HG02981 (cell line): ENCODE measurements around the gene TUBB6.
A peak's percentile ranks its signal among the peaks of the same experiment; 100 is the strongest.

Experiments
- ATAC-seq: cut with Tn5 transposase; IDR thresholded peaks from one replicate; pipeline ENCODE4 v1.9.1; 2021; ENCODE audit warnings: mild to moderate bottlenecking, moderate library complexity; ENCODE audit not compliant: unreplicated experiment

The TUBB6 gene

DNA sequence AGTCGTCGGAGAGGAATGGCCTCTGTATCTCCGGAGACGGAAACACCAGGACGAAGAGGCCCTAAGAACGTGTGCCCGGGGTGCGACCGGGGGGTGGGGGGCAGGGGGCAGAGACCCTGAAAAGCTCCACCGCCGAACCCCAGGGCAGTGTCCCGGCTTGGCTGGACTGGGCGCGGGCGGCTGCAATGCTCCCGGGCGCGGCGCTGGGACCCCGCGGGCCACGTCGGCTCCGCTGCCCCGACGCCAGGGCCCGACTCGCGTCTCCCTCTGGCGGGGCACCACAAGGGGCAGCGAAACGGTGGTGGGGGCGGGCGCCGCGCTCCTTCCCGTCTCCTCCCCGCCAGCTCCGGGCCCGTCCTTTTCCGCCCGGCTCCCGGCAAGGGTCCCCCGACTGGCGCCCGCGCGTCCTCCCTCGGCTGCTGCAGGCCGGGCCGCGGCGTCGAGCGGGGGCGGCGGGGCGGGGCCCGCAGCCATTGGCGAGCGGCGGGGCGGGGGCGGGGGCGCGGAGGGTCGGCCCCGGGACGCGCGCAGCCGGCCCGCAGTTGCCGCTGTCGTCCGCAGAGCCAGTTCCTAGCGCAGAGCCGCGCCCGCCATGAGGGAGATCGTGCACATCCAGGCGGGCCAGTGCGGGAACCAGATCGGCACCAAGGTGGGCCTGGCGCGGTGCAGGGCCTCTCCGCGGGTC, at the start of gene TUBB6:
Gene TUBB6, plus strand, starts transcription at position 541 of the 685 bp plus-strand sequence. Its CDS starts 52 bp downstream, at position 593.
- peak; percentile 47 for ATAC-seq

DNA sequence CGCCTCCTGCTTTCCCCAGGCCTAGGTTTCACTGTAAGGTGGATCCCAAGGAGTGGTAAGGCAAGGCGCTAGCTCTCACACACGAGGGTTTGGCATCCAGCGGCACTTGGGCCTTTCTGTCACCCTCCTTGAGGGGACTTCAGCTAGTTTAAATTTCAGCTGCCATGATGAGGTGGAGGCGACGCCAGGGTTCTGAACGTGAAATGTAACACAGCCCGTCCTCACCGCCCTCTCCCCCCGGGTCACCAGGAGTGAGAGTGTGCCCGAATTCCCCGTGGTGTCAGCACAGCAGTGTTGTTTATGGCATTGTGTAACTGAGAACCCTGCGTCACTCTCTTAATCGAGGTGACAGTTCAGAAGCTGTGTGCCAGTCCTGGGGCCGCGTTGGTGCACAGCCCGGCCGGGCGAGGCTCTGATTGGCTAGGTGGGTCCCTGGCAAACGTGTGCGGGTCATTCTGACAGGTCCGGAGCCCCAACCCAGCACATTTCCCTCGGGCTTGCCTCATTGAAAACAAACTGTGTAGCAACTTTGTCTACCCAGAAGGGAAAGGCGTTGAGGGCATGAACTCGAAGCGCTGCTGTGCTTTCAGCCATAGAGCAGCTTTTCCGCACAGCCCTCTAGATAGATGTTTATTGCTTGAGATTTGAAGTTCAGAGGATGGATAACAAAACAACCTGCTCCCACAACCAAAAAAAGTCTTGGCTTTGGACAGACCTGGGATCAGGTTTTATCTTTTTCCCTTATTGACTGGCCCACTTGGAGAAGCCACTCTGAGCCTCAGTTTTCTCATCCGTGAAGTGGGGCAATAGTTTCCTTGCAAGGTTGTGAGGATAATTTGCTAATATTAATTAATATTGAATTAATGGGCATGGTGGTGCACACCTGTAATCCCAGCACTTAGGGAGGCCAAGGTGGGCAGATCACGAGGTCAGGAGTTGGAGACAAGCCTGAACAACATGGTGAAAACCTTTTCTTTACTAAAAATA, 49.0 kb upstream of the TUBB6 start:
- ATAC-seq: no peak

DNA sequence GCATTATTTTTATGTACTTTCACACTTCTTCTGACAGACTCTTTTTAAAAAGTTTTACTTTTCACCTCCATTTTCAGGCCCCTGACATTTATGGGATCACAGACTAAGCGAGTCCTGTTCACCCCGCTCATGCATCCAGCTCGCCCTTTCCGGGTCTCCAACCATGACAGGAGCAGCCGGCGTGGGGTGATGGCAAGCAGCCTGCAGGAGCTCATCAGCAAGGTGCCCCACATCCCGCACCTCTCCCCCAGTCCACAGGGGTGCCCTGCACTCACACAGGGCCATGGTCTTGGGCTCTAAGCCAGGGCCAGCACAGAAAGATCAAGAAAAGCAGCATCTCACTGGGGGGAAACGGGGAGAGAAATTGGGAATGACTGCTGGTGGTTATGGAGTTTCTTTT, 45.3 kb upstream of the TUBB6 start:
- no peak for ATAC-seq

GRCh38 chr18:12264864-12265263, 43.2 kb upstream of the TUBB6 start:
- no peak for ATAC-seq

DNA sequence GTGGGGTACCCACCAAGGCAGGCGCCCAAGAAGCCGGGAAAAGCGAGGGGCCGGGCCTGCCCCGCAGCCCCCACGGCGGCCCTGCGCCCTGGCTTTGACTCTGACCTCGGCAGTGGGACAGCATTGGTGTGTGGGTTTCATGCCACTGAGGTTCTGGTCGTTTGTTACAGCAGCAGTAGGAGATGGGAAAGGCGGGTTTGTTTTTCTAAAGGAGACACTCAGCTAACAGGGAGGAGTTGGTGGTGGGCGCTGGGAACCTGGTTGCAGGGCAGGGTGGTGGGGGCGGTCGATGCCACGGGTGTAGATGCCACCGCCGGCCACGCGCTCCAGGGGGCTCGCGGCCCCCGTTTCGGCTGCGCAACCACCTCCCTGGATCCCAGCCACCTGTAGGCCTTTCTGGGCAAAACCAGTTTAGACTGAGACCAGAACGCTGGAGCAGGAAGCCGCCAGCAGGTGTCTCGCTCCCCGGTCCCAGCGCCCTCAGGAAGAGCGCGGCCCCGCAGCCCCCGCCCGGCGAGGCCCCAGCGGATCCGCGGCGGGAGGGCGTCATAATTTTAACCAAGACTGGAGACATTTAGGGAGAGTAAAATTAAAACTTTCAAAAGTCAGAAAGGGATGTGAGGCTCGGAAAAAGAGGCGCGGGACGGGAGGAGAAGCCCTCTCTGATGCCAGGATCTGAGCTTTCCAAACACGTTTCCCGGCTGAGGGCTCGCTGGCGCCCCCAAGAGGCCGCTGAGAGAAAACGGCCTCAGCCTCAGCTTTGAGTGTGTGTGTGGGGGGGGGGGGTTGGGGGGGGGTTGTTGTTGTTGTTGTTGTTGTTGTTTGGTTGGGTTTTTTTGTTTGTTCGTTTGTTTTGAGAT, 36.4 kb upstream of the TUBB6 start:
- ATAC-seq: no peak

DNA sequence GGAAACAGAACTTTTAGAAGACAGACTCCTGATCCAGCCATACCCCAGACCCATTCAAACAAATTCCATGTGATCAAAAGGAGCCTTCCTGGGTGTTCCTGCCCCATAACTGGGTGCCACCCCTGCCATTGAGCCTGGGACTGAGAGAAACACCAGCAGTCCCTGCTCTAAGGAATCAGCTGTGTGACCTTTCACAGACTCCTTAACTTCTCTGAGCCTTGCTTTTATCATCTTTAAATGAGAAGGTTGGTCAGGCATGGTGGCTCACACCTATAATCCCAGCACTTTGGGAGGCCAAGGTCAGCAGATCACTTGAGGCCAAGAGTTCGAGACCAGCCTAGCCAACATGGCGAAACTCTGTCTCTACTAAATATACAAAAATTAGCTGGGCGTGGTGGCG, 33.2 kb upstream of the TUBB6 start:
- ATAC-seq: no peak

DNA sequence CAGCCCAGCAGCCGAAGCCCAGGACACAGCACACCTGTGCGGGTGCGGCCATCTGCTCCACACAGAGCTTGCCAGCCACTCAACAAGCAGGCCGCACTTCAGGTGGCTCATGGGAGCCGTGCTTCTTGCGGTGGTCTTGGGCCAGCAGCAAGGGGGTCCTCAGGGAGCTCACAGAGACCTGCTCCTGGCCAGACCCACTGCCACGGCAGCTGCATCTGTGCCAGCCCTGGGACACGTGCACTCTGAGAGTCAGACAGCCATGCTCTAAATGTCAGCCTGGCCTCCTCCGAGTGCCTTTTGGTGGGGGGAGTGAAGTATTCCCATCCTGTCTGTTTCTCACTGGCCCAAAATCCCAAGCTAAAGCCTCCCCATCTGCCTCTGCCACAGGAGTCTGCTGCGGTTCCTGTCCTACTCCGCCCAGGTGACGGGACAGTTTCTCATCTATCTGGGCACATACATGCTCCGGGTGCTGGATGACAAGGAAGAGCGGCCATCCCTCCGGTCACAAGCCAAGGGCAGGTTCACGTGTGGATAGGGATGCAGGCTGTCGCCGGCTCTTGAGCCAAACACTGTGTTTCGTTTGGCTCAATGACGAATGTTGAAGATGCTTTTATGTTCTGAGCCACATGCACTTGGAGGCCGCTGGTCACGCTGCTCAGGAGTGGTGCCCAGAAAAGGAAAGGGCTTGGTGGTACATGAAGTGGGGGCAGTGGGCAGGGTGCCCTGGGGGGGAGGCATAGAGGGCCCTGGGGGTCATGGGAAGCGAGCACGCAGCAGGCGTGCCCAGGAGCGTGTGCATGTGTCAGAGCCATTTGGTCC, 31.1 kb upstream of the TUBB6 start:
- ATAC-seq: no peak

DNA sequence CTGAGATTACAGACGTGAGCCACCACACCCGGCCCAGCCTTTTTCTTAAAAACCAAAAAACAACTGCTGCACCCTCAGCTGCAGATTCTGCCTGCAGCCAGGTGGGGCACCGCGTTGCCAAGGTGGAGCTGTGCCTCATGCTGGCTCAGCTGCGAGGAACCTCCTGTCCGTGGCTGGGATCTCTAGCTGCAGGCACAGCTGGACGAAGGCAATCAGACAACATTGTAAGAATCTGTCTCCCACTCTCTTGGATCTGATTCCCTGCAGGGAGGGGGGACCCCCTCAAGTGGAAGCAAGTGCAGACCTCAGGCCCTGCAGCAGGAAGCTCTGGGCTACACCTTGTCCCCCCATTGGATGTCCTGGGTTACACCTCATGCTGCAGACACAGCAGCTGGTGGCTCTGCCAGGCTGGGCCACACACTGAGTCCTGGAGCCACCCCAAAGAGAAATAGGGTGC, 29.8 kb upstream of the TUBB6 start:
- no peak for ATAC-seq

GRCh38 chr18:12278741-12279682, 29.0 kb upstream of the TUBB6 start:
- no peak for ATAC-seq

- no peak for ATAC-seq
Measured at GRCh38 chr18:12279781-12280531, 28.1 kb upstream of the TUBB6 start.

GRCh38 chr18:12281861-12282260, 26.2 kb upstream of the TUBB6 start:
- no peak for ATAC-seq

DNA sequence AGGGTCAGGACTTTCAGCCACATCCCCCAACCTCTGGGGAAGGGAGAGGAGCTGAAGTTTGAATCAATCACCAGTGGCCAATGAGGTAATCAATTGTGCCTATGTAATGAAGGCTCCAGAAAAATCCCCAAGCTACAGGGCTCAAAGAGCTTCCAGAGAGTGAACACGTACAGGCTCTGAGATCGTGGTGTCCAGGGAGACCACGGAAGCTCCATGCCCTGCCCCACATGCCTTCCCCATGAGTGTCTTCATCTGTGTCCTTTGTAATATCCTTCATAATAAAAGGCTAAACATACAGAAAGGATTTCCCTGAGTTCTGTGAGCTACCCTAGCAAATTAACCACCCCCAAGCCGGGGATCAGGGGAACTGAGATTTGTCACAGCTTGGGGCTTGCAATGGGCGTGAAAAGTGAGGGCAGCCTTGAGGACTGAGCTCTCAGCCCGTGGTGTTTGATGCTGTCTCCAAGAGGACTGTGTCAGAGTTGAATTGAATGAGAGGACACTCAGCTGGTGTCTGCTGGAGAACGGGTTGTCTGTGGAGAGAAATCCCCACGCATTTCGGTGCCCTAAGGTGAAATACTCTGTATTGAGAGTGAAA, 25.5 kb upstream of the TUBB6 start:
- no peak for ATAC-seq

GRCh38 chr18:12283256-12283655, 24.8 kb upstream of the TUBB6 start:
- no peak for ATAC-seq

DNA sequence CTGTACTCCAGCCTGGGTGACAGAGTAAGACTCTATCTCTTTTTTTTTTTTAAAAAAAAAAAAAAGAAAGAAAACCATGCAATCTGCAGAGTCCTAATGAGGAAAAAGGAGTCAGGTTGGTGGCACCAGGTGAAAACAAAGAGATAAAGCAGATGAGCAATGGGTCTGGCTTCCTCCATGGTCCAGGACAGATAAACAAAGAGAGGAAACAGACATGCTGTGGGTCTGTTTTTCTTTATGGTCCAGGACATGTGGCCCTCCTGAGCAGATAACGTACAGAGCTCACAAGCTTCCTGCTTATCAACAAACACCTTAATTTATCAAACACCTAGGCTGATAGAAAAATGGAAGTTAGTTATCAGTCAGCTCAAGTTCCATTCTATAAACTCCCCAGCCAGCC, 24.4 kb upstream of the TUBB6 start:
- ATAC-seq: no peak

- ATAC-seq: no peak
Measured at GRCh38 chr18:12287131-12287681, 20.8 kb upstream of the TUBB6 start.

DNA sequence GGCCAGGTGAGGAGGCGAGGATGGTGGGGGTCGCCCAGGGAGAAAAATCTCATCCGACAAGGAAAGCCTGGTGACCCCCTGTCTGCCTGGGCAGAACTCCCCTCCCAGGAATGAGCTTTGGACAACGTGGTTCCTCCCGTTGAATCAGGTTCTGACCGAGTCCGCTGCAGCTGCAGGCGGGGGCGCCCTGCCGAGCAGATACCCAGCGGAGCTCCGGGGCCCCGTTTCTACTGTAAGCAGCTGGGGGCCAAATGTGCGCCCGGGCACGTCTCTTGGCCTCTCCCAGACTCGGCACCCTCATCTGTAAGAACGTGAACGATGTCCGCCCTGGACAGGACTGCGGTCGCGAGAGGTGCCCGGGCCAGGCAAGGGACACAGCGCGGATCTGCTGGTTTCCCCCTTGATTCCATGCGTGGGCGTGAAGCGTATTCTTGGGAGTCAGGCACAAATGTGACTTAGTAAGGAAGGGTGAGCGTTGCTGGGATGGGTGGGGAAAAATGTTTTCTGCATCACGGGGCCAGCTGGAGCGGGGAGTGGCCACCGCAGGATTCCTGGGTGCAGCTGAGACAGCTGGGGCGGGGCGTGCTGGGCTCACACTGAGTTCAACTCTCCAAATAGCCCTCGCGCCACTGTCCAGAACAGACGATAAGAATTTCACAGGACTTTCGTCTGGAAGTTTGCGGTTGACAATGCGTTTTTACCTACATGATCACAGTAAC, 20.2 kb upstream of the TUBB6 start:
- no peak for ATAC-seq

DNA sequence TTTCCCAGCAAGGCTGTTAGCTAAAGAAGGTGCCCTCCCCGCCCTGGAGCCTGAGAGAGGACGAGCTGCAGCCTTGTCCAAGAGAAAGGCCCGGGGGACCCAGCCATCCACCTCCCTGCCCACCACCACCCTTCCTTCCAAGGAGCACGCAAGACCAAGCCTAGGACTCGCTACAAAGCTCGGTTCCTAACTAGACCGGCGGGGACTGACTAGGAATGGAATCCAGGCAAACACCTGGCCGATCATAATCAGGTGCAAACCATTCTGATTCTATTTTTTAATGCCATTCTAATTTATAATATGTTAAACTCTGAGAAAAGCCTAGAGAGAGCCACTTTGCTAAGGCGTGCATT, 19.7 kb upstream of the TUBB6 start:
- ATAC-seq: no peak
